Activated naive CD4-positive, alpha-beta T cell treated with Interleukin-2 at 50 U/mL for 16 hours (primary cell): ENCODE measurements around the gene GDPGP1.
A peak's percentile ranks its signal among the peaks of the same experiment; 100 is the strongest.

Source experiments
- DNase-seq: peaks from one replicate; pipeline ENCODE4 v3.0.0-alpha.2; 2020

The GDPGP1 gene

DNA sequence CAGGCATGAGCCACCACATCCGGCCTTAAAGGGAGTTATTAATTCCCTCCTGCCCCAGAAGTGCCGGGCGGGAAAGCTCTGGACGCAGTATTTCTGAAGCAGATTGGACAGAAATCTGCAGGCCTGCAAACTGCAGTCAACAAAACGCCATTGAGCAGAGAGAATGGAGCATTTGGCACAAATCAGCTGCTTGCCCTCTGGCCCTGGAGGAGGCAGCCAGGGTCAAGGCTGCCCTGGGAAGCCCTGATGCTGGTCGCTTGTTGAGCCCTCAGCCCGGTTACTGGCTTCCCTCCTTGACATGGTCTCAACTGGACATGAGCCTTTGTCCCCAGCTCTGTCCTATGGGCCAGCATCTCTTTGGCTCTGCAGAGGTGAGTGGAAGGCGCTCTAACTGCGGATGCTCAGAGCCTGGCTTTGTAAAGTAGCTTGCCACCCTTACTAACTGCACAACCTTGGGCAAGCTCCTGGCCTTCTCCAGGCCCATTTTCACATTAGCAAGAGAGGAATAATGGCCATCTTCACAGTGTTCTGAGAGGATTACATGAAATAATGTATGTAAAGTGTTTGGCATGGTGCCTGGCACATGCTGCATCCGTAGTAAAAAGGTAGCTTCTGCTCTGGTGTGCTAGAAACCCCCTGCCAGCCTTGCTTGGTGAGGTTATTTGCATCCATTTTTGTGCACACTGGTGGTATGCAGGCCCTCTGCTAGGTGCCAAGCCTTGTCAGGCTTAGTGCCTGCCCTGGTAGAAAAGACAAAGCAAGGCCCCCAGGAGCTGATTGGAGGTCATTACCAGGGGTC, 28.8 kb upstream of the GDPGP1 start:
- DNase-seq = no peak

DNA sequence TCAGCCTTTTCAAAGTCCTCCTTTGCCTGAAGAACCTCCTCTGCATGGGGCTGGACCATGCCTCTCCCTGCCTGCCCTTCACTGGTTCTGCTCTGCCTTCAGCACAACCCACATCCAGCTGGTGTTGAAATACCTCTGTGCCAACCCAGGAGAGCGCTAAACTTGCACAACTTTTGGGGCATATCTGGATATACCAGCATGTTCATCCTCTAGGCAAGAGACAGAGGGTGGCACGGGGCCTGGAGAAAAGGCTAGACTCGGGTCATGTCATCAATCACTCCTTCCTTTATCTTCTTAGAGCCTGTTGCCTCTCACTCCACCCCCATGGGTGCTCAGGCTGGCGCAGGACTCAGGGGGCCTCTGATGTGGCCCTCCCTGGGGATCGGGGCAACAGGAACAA, 28.1 kb upstream of the GDPGP1 start:
- DNase-seq = no peak

GRCh38 chr15:90207252-90207651, 26.8 kb upstream of the GDPGP1 start:
- DNase-seq = no peak

- no peak for DNase-seq
Measured at GRCh38 chr15:90208356-90208755, 25.7 kb upstream of the GDPGP1 start.

- no peak for DNase-seq
Measured at GRCh38 chr15:90209591-90209990, 24.4 kb upstream of the GDPGP1 start.

- DNase-seq = no peak
Measured at GRCh38 chr15:90210593-90210992, 23.4 kb upstream of the GDPGP1 start.

- no peak for DNase-seq
Measured at GRCh38 chr15:90211009-90211408, 23.0 kb upstream of the GDPGP1 start.

GRCh38 chr15:90211440-90212143, 22.4 kb upstream of the GDPGP1 start:
- DNase-seq = no peak

GRCh38 chr15:90212221-90213098, 21.5 kb upstream of the GDPGP1 start:
- no peak for DNase-seq

- DNase-seq = no peak
Measured at GRCh38 chr15:90213122-90213817, 20.7 kb upstream of the GDPGP1 start.

DNA sequence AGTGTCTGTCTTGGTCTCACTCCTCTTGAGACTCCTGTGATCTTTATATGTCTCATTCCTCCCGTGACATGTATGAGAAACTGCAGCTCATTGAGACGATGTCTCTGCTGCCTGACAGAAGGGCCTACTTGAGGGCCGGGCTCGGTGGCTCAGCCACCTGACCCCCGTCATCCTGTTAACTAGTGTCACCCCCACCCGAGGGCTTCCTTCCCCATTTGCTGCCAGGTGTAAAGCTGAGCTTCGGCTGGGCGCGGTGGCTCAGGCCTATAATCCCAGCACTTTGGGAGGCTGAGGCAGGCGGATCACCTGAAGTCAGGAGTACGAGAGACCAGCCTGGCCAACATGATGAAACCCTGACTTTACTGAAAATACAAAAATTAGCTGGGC, 20.2 kb upstream of the GDPGP1 start:
- DNase-seq = no peak

DNA sequence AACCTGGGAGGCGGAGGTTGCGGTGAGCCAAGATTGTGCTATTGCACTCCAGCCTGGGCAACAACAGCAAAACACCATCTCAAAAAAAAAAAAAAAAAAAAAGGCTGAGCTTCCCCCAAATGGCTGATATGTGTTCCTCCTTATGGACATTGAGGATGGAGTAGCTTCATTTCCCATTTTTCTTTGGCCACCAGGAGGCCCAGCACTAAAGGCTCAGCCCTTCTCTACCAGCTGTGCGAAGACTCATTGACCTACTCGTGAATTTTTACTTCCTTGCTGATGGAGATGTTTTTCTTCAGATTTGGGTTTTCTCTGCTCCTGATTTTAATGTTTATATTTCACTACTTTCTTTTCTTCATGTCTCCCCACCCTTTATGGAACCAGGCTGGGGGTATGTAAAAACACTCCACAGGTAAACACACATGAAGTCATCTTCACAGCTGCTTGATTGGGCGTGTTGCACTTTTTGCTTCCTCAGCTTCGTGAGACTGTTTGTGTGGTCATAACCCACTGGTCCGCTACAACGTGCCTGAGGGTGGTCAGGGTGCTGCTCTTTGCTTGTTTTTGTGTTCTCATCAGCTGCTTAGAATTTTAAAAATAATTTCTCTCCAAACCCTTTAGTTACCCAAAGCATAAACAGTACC, 19.3 kb upstream of the GDPGP1 start:
- DNase-seq = no peak

GRCh38 chr15:90217671-90218394, 16.2 kb upstream of the GDPGP1 start:
- DNase-seq = no peak

DNA sequence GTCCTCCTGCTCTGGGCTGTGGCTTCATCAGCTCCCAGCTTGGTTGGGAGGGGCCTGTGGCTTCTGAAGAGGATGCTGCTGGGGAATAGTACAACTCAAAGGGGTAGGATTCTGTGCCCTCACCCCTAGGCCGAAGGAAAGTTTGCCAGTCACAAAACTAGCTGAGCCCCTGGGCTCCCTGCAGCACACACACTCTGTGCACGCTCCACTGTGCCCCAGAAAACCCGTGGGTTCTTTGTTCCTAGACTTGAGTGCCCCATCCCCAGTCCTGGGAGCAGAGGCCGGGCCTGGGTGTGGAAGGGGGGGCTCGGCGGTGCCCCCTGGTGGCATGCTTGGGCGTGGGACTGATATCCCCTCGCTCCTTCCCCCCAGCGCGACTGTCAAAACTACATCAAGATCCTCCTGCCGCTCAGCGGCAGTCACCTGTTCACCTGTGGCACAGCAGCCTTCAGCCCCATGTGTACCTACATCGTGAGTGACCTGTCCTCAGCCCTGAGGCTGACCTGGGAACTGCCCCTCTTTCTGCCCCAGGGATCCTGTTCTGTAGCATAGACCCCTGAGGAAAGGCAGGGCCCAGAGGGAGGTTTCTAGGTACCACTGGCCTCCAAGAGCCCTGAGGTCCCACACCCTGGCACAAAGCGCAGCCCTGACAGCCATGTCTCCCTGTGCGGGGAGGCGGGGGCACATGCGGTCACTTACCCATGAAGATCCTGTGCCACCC, 14.4 kb upstream of the GDPGP1 start:
- peak; percentile 57 for DNase-seq

DNA sequence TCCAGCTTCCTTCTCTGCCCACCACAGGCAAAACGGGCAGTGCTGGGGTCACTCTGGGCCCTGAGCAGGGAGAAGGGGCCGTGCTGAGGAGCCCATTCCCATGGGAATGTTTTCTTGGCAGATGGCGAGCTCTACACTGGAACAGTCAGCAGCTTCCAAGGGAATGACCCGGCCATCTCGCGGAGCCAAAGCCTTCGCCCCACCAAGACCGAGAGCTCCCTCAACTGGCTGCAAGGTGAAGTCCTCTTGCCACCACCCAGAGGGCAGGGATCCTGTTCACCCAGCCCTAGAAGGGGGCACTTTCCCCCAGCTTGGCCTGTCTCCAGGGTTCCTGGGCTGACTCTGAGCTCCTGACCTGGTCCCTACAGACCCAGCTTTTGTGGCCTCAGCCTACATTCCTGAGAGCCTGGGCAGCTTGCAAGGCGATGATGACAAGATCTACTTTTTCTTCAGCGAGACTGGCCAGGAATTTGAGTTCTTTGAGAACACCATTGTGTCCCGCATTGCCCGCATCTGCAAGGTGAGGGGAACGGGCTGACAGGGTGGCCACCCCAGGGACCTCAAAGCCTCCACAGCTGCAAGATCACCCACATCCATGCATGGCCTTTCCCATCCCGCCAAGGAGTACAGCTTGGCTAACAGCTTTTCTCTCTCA, 12.6 kb upstream of the GDPGP1 start:
- DNase-seq = no peak

DNA sequence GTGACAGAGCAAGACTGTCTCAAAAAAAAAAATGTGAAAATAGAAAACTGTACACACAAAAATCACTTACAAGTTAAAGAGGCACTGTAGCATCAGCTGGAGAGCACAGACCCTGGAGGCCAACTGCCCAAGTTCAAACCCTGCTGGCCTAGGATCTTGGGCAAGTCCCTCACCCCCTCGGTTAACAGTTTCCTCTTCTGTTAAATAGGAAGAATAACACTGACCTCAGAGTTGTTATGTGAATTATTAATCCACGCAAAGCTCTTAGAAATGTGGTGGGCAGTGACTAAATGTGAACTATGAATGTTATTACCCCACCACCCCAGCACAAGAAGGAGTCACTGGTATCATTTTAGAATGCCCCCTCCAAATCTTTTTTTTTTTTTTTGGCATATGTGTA, 11.5 kb upstream of the GDPGP1 start:
- DNase-seq = no peak

GRCh38 chr15:90223441-90224165, 10.4 kb upstream of the GDPGP1 start:
- no peak for DNase-seq

GRCh38 chr15:90225047-90225446, 9.0 kb upstream of the GDPGP1 start:
- no peak for DNase-seq

- DNase-seq = no peak
Measured at GRCh38 chr15:90225504-90226234, 8.3 kb upstream of the GDPGP1 start.
